DMS79 (cell line): Measurements from ENCODE around the gene MPEG1.

Experiments
- DNase-seq: peaks from one replicate; lab custom pipeline; 2025; lab: John Stamatoyannopoulos, UW

MPEG1 gene

GRCh38 chr11:59212744-59213631 is at the start of gene MPEG1:
TSS of gene MPEG1 (minus strand) at chr11:59212927. CDS start at chr11:59212865, 62 bp downstream.
- no peak for DNase-seq

- no peak for DNase-seq
Observed at GRCh38 chr11:59262177-59262818, 49.6 kb upstream of the MPEG1 start.

- no peak for DNase-seq
Observed at GRCh38 chr11:59261150-59261549, 48.4 kb upstream of the MPEG1 start.

- DNase-seq = no peak
Observed at GRCh38 chr11:59259867-59260475, 47.2 kb upstream of the MPEG1 start.

GRCh38 chr11:59259047-59259446 is 46.3 kb upstream of the MPEG1 start:
- no peak for DNase-seq

GRCh38 chr11:59255281-59255680 is 42.6 kb upstream of the MPEG1 start:
- DNase-seq = no peak

GRCh38 chr11:59254286-59254685 is 41.6 kb upstream of the MPEG1 start:
- DNase-seq = no peak

- no peak for DNase-seq
Observed at GRCh38 chr11:59253001-59253400, 40.3 kb upstream of the MPEG1 start.

GRCh38 chr11:59249535-59249934 is 36.8 kb upstream of the MPEG1 start:
- no peak for DNase-seq

GRCh38 chr11:59247531-59248227 is 35.0 kb upstream of the MPEG1 start:
- DNase-seq = peak; percentile 25

- no peak for DNase-seq
Observed at GRCh38 chr11:59243633-59244032, 30.9 kb upstream of the MPEG1 start.

- DNase-seq = no peak
Observed at GRCh38 chr11:59240322-59240721, 27.6 kb upstream of the MPEG1 start.

- no peak for DNase-seq
Observed at GRCh38 chr11:59226396-59226795, 13.7 kb upstream of the MPEG1 start.

GRCh38 chr11:59225017-59225416 is 12.3 kb upstream of the MPEG1 start:
- DNase-seq = no peak

GRCh38 chr11:59224351-59224928 is 11.7 kb upstream of the MPEG1 start:
- DNase-seq = no peak

GRCh38 chr11:59223611-59224010 is 10.9 kb upstream of the MPEG1 start:
- no peak for DNase-seq

- DNase-seq = no peak
Observed at GRCh38 chr11:59223177-59223576, 10.4 kb upstream of the MPEG1 start.

- DNase-seq = no peak
Observed at GRCh38 chr11:59222464-59223060, 9.8 kb upstream of the MPEG1 start.

GRCh38 chr11:59221441-59221840 is 8.7 kb upstream of the MPEG1 start:
- no peak for DNase-seq

- no peak for DNase-seq
Observed at GRCh38 chr11:59219836-59220235, 7.1 kb upstream of the MPEG1 start.

- DNase-seq = no peak
Observed at GRCh38 chr11:59218893-59219292, 6.2 kb upstream of the MPEG1 start.

GRCh38 chr11:59218319-59218718 is 5.6 kb upstream of the MPEG1 start:
- no peak for DNase-seq
